Measurements from ENCODE around the gene NLRP2B. TPM values are rescaled to one million over a fixed set of nuclear protein-coding genes. Genes with fewer than 3 reads are reported as not detected.
"Not testable (repeated sequence)": the region's sequence is repeated elsewhere in the genome, so short reads cannot be mapped to it uniquely, and the experiment has no call there.

Gene NLRP2B
- not detected in 2 replicates for total RNA-seq (2021)
- long read RNA-seq, result 0 reads

GRCh38 chrX:57680160-57680559 is at the start of gene NLRP2B:
Gene NLRP2B, minus strand, starts transcription at chrX:57680260.
- Histone ChIP-seq H3K4me2 (ENCODE audit: insufficient read depth, insufficient read length, low read length) (no peak within 1 kb of the TSS), H3K27me3 (ENCODE audit: insufficient read depth, low read length) (no peaks in the 10 kb centered on the region), H3K79me1 (ENCODE audit: insufficient read depth, low read depth, low read length, poor library complexity, severe bottlenecking) (no peaks in the 10 kb centered on the region), H3K27ac (ENCODE audit: insufficient read length, low read depth, low read length) (no peak within 1 kb of the TSS), H2AK5ac (ENCODE audit: insufficient read length, low read length) (no peak within 1 kb of the TSS), H3K79me2 (ENCODE audit: insufficient read depth, low read length) (no peaks in the 10 kb centered on the region), H3K23ac (ENCODE audit: insufficient read length, low read depth, low read length) (no peak within 1 kb of the TSS), H4K8ac (replicated peaks; ENCODE audit: insufficient read length, low read depth, low read length) (no peak within 1 kb of the TSS), H3T11ph (ENCODE audit: low read length) (no peak within 1 kb of the TSS), H3K4ac (ENCODE audit: low read depth, low read length) (no peak within 1 kb of the TSS), H2BK12ac (ENCODE audit: insufficient read length, low read depth, low read length) (no peak within 1 kb of the TSS), H3K9me3 (ENCODE audit: control insufficient read depth, low read depth, low read length) (peaks cover 63% of the 10 kb centered on the region), H4K91ac (ENCODE audit: insufficient read length, low read depth, low read length) (no peak within 1 kb of the TSS), H2BK20ac (ENCODE audit: low read depth, low read length, poor library complexity, severe bottlenecking) (no peak within 1 kb of the TSS), H3K9ac (ENCODE audit: extremely low read depth, insufficient read length, low read length) (no peak within 1 kb of the TSS), H4K20me1 (ENCODE audit: control insufficient read depth, insufficient read depth, insufficient read length) (no peaks in the 10 kb centered on the region), H2BK120ac (ENCODE audit: low read depth, low read length, poor library complexity, severe bottlenecking) (no peak within 1 kb of the TSS), H3K23me2 (ENCODE audit: insufficient read length, low read depth, low read length, poor library complexity, severe bottlenecking) (no peaks in the 10 kb centered on the region), H3K14ac (ENCODE audit: insufficient read depth, low read length) (no peak within 1 kb of the TSS), H3K56ac (ENCODE audit: insufficient read length, low read depth, low read length) (no peak within 1 kb of the TSS), H4K5ac (ENCODE audit: insufficient read length, low read depth, low read length) (no peak within 1 kb of the TSS), H2BK5ac (ENCODE audit: insufficient read length, low read length) (no peak within 1 kb of the TSS), H3K4me1 (ENCODE audit: insufficient read depth, low read length) (no peaks in the 10 kb centered on the region), H2BK15ac (ENCODE audit: low read depth, low read length) (no peak within 1 kb of the TSS; the same call in 1 of the 2 replicates), H3K18ac (ENCODE audit: insufficient read length, low read depth, low read length) (no peak within 1 kb of the TSS), H2AFZ (ENCODE audit: low read length) (no peak within 1 kb of the TSS)
- H3K36me3 Mint-ChIP-seq (ENCODE audit: insufficient read depth in 1 of 3, low read depth in 3 of 3), result peaks cover 10 to 21% (median 14%) of the 10 kb centered on the region in 3 experiments; a peak in 6 of 7 replicates
- peaks cover 0 to 17% of the 10 kb centered on the region in 2 experiments; a peak in 2 of 4 replicates for H3K4me1 Mint-ChIP-seq
- H3K4me3 Mint-ChIP-seq, result no peak within 1 kb of the TSS
- no CpG with 5 or more reads among the region's 6 CpGs for WGBS (ENCODE audit: extremely low coverage, insufficient read length, low lambda C conversion rate)
- TF ChIP-seq, protein P1, sequence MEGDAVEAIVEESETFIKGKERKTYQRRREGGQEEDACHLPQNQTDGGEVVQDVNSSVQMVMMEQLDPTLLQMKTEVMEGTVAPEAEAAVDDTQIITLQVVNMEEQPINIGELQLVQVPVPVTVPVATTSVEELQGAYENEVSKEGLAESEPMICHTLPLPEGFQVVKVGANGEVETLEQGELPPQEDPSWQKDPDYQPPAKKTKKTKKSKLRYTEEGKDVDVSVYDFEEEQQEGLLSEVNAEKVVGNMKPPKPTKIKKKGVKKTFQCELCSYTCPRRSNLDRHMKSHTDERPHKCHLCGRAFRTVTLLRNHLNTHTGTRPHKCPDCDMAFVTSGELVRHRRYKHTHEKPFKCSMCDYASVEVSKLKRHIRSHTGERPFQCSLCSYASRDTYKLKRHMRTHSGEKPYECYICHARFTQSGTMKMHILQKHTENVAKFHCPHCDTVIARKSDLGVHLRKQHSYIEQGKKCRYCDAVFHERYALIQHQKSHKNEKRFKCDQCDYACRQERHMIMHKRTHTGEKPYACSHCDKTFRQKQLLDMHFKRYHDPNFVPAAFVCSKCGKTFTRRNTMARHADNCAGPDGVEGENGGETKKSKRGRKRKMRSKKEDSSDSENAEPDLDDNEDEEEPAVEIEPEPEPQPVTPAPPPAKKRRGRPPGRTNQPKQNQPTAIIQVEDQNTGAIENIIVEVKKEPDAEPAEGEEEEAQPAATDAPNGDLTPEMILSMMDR (conservative IDR thresholded peaks at IDR 0.05), result no peak
- no peak within 1 kb of the TSS for H3K27ac Mint-ChIP-seq
- H3K27me3 Mint-ChIP-seq (ENCODE audit: low read depth), result peaks cover 9% of the 10 kb centered on the region
- H3K9me3 Mint-ChIP-seq, result peaks cover 90 to 92% of the 10 kb centered on the region in 2 experiments
- no peak for DNase-seq

DNA sequence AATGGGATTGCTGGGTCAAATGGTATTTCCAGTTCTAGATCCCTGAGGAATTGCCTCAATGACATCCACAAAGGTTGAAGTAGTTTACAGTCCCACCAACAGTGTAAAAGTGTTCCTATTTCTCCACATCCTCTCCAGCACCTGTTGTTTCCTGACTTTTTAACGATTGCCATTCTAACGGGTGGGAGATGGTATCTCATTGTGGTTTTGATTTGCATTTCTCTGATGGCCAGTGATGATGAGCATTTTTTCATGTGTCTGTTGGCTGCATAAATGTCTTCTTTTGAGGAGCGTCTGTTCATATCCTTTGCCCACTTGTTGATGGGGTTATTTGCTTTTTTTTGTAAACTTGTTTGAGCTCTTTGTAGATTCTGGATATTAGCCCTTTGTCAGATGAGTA is 45.9 kb upstream of the NLRP2B start:
- not testable (repeated sequence) for H3K23me2 ChIP-seq (ENCODE audit: insufficient read length, low read depth, low read length, poor library complexity, severe bottlenecking); H3K79me2 ChIP-seq (ENCODE audit: insufficient read depth, low read length); H2BK120ac ChIP-seq (ENCODE audit: low read depth, low read length, poor library complexity, severe bottlenecking); H3K4me3 Mint-ChIP-seq; H3T11ph ChIP-seq (ENCODE audit: low read length); H3K27ac Mint-ChIP-seq; H3K27ac ChIP-seq (ENCODE audit: insufficient read length, low read depth, low read length); H3K4me2 ChIP-seq (ENCODE audit: insufficient read depth, insufficient read length, low read length); H2BK12ac ChIP-seq (ENCODE audit: insufficient read length, low read depth, low read length); H3K9me3 ChIP-seq (ENCODE audit: control insufficient read depth, low read depth, low read length); H3K23ac ChIP-seq (ENCODE audit: insufficient read length, low read depth, low read length); H3K4me1 ChIP-seq (ENCODE audit: insufficient read depth, low read length); H3K4ac ChIP-seq (ENCODE audit: low read depth, low read length); H2BK15ac ChIP-seq (ENCODE audit: low read depth, low read length); H3K18ac ChIP-seq (ENCODE audit: insufficient read length, low read depth, low read length); H2BK5ac ChIP-seq (ENCODE audit: insufficient read length, low read length); H2BK20ac ChIP-seq (ENCODE audit: low read depth, low read length, poor library complexity, severe bottlenecking); H3K4me1 Mint-ChIP-seq; H3K14ac ChIP-seq (ENCODE audit: insufficient read depth, low read length); H2AK5ac ChIP-seq (ENCODE audit: insufficient read length, low read length); H3K27me3 Mint-ChIP-seq (ENCODE audit: low read depth); H4K20me1 ChIP-seq (ENCODE audit: control insufficient read depth, insufficient read depth, insufficient read length); H3K56ac ChIP-seq (ENCODE audit: insufficient read length, low read depth, low read length); H4K5ac ChIP-seq (ENCODE audit: insufficient read length, low read depth, low read length); H2AFZ ChIP-seq (ENCODE audit: low read length); H3K9ac ChIP-seq (ENCODE audit: extremely low read depth, insufficient read length, low read length); DNase-seq; H4K91ac ChIP-seq (ENCODE audit: insufficient read length, low read depth, low read length); H3K79me1 ChIP-seq (ENCODE audit: insufficient read depth, low read depth, low read length, poor library complexity, severe bottlenecking); H4K8ac ChIP-seq (replicated peaks; ENCODE audit: insufficient read length, low read depth, low read length); H3K27me3 ChIP-seq (ENCODE audit: insufficient read depth, low read length)
- WGBS (ENCODE audit: extremely low coverage, insufficient read length, low lambda C conversion rate), result no CpG with 5 or more reads among the region's 3 CpGs
- H3K9me3 Mint-ChIP-seq, result peaks cover 88 to 96% of the 10 kb centered on the region in 2 experiments
- peaks cover 2 to 13% (median 5%) of the 10 kb centered on the region in 3 experiments; a peak in 6 of 7 replicates for H3K36me3 Mint-ChIP-seq (ENCODE audit: insufficient read depth in 1 of 3, low read depth in 3 of 3)

Measured in H9 (cell line).